CD4-positive, alpha-beta T cell treated with Interferon alpha-2 for 1 hour (primary cell): Measurements from ENCODE around the gene INHBA.

Experiments used
- DNase-seq, 2 donors: peaks; one replicate each; pipeline ENCODE4 v3.0.0-alpha.2; 2020 to 2022

The INHBA gene

GRCh38 chr7:41702635-41703371, at the start of gene INHBA:
Gene INHBA (minus strand): TSS chr7:41703090. CDS start chr7:41700374, 2,716 bp downstream.
- no peak for DNase-seq

GRCh38 chr7:41752615-41753014, 49.7 kb upstream of the INHBA start:
- DNase-seq: no peak

- no peak for DNase-seq
Observed at GRCh38 chr7:41750661-41751540, 48.0 kb upstream of the INHBA start.

GRCh38 chr7:41747961-41748360, 45.1 kb upstream of the INHBA start:
- DNase-seq: no peak

- no peak for DNase-seq
Observed at GRCh38 chr7:41745451-41745850, 42.6 kb upstream of the INHBA start.

GRCh38 chr7:41744161-41744560, 41.3 kb upstream of the INHBA start:
- DNase-seq: no peak

GRCh38 chr7:41742401-41743020, 39.6 kb upstream of the INHBA start:
- no peak for DNase-seq

- DNase-seq: no peak
Observed at GRCh38 chr7:41738806-41739205, 35.9 kb upstream of the INHBA start.

GRCh38 chr7:41738336-41738735, 35.4 kb upstream of the INHBA start:
- DNase-seq: no peak

GRCh38 chr7:41735206-41735605, 32.3 kb upstream of the INHBA start:
- DNase-seq: no peak

GRCh38 chr7:41732843-41733306, 30.0 kb upstream of the INHBA start:
- peak in 1 of 2 donors; percentile 6 for DNase-seq

- no peak for DNase-seq
Observed at GRCh38 chr7:41732436-41732785, 29.5 kb upstream of the INHBA start.

GRCh38 chr7:41731493-41732435, 28.9 kb upstream of the INHBA start:
- peak in 1 of 2 donors; percentile 5 for DNase-seq

GRCh38 chr7:41730668-41731067, 27.8 kb upstream of the INHBA start:
- no peak for DNase-seq

GRCh38 chr7:41730161-41730560, 27.3 kb upstream of the INHBA start:
- DNase-seq: no peak

GRCh38 chr7:41729059-41729458, 26.2 kb upstream of the INHBA start:
- no peak for DNase-seq

- DNase-seq: no peak
Observed at GRCh38 chr7:41725013-41725412, 22.1 kb upstream of the INHBA start.

GRCh38 chr7:41720886-41721285, 18.0 kb upstream of the INHBA start:
- no peak for DNase-seq

- DNase-seq: no peak
Observed at GRCh38 chr7:41720046-41720445, 17.2 kb upstream of the INHBA start.

- DNase-seq: no peak
Observed at GRCh38 chr7:41716691-41717090, 13.8 kb upstream of the INHBA start.

GRCh38 chr7:41715000-41715399, 12.1 kb upstream of the INHBA start:
- no peak for DNase-seq

GRCh38 chr7:41711283-41712064, 8.6 kb upstream of the INHBA start:
- no peak for DNase-seq
